Fibroblast of mammary gland (primary cell): ENCODE measurements around the gene PDZRN3.

Experiments used
- DNase-seq: peaks from one replicate; pipeline ENCODE4 v3.0.0-alpha.2; 2010; ENCODE audit warnings: low read depth
- H3K4me3 ChIP-seq: 2 replicates; pipeline ENCODE4 v1.5.1; 2011; ENCODE audit warnings: low read depth, mild to moderate bottlenecking, low read length, moderate library complexity; ENCODE audit not compliant: control insufficient read depth
- TF ChIP-seq, protein P1 (sequence below): conservative IDR thresholded peaks from 2 replicates; pipeline ENCODE4 v1.5.1; 2011; ENCODE audit warnings: low read depth, low read length, inconsistent platforms; ENCODE audit not compliant: control insufficient read depth, insufficient read depth

PDZRN3 gene

DNA sequence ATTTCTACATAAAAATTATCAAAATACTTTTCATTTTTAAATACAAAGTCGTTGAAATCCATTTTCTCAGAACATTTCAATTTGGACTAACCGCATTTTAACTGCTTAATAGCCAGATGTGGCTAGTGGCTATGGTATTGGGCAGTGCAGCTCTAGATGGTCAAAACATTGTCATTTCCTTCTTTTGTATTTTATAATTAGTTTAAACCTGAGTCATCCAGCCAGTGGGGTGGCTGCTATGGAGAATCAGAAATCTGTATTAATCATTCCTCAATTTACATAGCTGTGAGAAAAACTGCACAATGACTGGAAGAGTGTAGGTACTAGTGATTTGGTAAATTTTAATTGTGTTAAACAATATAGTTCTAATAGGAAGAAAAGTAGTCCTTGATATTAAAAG is 245.3 kb downstream of the PDZRN3 start:
- H3K4me3 ChIP-seq, result no peak overlapping the region
- TF ChIP-seq, protein P1, sequence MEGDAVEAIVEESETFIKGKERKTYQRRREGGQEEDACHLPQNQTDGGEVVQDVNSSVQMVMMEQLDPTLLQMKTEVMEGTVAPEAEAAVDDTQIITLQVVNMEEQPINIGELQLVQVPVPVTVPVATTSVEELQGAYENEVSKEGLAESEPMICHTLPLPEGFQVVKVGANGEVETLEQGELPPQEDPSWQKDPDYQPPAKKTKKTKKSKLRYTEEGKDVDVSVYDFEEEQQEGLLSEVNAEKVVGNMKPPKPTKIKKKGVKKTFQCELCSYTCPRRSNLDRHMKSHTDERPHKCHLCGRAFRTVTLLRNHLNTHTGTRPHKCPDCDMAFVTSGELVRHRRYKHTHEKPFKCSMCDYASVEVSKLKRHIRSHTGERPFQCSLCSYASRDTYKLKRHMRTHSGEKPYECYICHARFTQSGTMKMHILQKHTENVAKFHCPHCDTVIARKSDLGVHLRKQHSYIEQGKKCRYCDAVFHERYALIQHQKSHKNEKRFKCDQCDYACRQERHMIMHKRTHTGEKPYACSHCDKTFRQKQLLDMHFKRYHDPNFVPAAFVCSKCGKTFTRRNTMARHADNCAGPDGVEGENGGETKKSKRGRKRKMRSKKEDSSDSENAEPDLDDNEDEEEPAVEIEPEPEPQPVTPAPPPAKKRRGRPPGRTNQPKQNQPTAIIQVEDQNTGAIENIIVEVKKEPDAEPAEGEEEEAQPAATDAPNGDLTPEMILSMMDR, result no peak
- DNase-seq, result peak; percentile 27

DNA sequence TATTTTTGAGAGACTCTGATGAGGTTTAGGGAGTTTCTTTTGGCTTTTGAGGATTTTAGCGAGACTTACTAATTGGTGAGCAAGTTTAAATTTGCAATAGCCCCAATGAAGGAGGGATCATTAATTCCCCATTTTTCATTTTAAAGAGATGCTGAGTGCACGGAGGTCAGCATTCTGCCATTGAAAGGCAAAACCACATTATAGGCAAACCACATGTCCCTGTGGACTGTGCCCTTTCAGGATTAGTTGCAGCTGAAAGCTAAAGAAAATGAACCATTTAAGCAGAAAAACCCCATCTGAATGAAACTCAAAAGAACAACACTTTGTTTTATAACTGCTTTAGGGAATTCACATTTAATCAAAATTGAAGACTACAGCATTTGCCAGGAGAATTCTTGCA is 246.5 kb downstream of the PDZRN3 start:
- TF ChIP-seq, protein P1, result no peak
- H3K4me3 ChIP-seq, result no peak overlapping the region
- DNase-seq, result no peak

DNA sequence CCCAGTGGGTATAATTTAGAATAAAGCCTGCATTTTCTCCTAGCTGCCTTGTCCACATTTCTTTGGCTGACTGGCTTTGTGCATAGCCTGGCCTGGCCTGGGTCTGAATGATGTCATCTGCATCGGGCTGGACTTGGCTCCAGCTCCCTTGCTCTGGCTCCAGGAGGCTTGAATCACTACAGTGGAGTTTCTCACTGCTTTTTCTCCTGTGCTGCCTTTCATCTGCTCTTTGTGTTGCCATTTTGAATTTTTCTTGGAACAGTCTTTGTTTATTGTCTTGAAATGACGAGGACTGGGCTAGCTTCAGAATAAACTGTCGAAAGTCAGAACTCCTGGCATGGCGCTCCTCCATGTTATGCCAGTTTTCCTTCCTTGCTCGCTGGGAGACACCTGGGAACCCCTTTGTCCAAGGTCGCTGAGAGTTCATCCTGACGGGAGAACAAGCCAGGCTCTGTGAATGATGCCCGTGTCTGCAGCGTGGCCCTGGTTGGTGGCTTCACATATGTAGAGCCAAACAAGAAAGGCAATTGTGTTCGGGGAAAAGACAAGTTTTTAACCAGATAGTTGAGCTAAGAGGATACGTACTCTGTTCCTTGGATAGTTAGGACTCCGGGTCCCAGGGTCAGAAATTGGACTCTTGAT is 258.9 kb downstream of the PDZRN3 start:
- TF ChIP-seq, protein P1, result no peak
- H3K4me3 ChIP-seq, result no peak overlapping the region
- DNase-seq, result peak; percentile 81

DNA sequence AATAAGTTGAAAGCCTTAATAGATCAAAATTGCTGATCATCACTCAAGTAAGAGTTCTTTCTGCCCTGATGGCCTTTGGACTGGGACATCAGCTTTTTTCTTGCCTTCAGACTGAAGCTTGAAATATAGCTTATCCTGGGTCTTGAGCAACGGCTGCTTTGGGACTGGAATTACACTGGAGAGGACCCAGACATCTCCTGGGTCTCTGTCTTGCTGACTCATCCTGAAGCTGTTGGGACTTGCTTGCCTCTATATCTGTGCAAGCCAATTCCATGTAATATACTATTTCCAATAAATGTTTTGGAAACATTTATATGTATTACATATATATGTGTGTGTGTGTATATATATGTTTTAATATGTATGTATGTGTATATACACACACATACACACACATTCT is 260.2 kb downstream of the PDZRN3 start:
- DNase-seq, result no peak
- TF ChIP-seq, protein P1, result no peak
- no peak overlapping the region for H3K4me3 ChIP-seq

DNA sequence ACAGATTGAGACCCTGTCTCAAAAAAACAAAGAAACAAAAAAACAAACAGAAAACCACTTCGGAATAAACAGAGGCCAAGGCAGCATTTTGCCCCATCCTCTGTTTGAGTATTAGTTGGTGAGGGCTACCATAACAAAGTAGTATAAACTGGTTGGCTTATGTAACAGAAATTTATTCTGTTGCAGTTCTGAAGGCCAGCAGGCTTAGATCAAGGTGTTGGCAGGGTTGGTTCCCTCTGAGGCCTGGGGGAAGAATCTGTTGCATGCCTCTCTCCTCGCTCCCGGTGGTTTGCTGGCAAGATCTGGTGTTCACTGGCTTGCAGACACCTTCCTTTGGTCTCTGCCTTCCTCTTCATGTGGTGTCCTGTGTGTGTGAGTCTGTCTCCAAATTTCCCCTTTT is 261.6 kb downstream of the PDZRN3 start:
- H3K4me3 ChIP-seq, result no peak overlapping the region

DNA sequence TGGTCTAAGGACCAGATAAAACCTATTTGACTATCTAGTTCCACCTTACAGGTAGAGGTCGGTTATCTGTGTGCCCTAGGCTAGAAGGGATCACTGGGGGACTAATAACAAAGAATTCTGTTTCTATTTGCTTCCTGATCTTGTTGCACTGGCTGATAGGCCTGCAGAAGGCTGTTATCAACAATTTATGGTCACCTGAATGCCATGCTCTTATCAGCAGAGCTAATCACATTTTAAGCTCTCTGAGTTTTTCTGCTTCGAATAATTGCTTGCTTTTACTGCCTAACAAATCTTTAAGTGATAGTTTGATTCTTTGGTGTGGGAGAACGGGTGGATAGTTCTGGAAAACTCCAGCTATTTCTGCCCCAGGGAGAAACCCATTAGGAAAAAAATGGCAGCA is 263.1 kb downstream of the PDZRN3 start:
- no peak overlapping the region for H3K4me3 ChIP-seq
- TF ChIP-seq, protein P1, result no peak
- DNase-seq, result no peak

More for the DNA sequence above, 261.6 kb downstream of the PDZRN3 start:
- no peak for DNase-seq
- TF ChIP-seq, protein P1, result no peak
